ENCODE results near the gene S100A2.
A peak's percentile ranks its signal among the peaks of the same experiment; 100 is the strongest.
"Not testable (repeated sequence)": the region's sequence is repeated elsewhere in the genome, so short reads cannot be mapped to it uniquely, and the experiment has no call there.

The S100A2 gene

DNA sequence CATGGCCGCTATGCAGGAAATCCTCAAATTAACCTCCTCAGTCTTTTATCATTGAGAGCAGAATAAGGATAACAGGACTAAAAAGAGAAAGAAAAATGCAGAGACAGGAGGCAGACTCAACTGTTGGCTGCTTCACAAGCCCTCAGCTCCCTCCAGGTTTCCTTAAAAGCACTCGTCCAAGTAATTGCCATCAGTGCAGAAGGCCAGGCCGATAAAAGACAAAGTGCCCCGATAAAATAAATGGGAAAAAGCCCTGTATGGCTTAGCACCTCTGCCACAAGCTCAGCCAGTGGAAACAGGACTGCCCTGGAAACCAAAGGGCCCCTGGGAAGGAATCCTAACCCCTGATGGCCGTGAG is 38.0 kb downstream of the S100A2 start:
- DNase-seq, result peak in 1 of 14 donors; percentile 18

- DNase-seq, result no peak
Measured at GRCh38 chr1:153527023-153527682, 38.5 kb downstream of the S100A2 start.

DNA sequence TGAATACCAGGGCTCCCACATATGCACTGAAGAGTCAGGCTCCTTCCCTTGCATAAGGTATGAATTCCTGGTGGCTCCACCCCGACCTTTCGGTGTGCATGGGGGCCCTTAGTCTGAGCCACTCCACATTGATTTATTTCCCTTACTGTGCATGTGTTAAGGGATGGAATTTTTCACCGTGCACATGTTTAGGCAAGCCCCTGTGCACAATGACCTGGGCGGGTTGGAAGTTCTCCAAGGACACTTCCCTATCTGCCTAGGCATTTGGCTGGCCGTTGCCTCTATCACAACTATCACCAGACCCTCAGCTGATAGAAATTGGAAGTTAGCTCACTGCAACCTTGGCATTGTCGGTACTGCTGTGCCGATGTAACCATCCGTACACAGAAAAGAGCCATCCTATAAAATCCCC is 39.5 kb downstream of the S100A2 start:
- DNase-seq, result peak in 1 of 14 donors; percentile 48

- DNase-seq, result peak in 1 of 14 donors; percentile 88
Measured at GRCh38 chr1:153525088-153525728, 40.4 kb downstream of the S100A2 start.

DNA sequence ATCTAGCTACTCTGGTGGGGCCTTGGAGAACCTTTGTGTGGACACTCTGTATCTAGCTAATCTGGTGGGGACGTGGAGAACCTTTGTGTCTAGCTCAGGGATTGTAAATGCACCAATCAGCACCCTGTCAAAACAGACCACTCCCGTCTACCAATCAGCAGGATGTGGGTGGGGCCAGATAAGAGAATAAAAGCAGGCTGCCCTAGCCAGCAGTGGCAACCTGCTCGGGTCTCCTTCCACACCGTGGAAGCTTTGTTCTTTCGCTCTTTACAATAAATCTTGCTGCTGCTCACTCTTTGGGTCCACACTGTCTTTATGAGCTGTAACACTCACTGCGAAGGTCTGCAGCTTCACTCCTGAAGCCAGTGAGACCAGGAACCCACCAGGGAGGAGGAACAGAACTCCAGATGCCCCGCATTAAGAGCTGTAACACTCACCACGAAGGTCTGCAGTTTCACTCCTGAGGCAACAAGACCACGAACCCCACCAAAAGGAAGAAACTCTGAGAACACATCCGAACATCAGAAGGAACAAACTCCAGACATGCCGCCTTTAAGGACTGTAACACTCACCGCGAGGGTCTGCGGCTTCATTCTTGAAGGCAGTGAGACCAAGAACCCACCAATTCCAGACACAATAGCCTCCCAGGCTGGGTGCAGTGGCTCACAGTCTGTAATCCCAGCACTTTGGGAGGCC is 43.1 kb downstream of the S100A2 start:
- DNase-seq, result not testable (repeated sequence)

GRCh38 chr1:153521808-153522207 is 43.8 kb downstream of the S100A2 start:
- not testable (repeated sequence) for DNase-seq

GRCh38 chr1:153520818-153521476 is 44.7 kb downstream of the S100A2 start:
- DNase-seq, result no peak

- not testable (repeated sequence) for DNase-seq
Measured at GRCh38 chr1:153520137-153520691, 45.4 kb downstream of the S100A2 start.

GRCh38 chr1:153519242-153519641 is 46.4 kb downstream of the S100A2 start:
- no peak for DNase-seq

DNA sequence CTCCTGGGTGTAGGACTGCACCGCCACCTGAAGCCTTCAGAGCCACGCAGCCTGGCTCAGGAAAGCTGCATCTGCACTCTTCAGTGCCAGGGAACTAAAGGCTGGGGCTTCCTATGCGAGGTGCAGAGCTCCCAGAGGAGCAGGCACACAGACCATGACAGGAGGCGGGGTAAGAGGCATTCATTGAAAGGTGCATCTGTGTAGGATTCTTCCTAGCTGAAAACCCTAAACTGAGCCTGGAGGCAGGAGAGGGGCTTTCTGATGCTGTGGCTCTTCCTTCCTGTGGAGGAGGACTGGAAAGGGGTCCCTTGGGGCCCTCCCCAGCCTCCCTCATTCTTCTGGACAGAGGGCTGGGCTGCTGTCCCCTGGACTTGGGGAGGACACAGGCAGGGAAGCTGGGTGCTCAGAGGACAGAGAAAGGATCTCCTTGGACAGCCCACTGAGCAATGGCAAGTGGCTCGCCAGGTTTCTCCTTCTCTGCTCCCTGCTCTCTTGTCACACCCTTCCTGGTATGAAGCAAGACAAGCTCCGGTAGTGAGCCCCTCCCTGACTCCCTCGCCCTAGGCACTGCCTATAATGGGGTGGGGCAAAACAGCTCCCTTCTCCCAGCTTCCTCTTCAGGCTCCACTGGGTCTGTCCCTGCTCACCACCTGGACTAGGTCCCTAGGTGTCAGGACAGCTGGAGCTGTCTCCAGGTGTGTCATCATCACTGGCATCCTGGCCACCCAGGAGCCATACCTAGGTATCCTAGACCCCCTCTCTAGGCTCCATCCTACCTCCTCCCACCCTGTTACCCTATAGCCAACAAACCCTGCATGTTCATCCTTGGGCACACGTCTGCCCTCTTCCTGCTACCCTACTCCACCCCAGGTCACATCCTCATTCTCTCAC is 49.9 kb downstream of the S100A2 start:
- no peak for DNase-seq

- DNase-seq, result no peak
Measured at GRCh38 chr1:153513666-153514065, 52.0 kb downstream of the S100A2 start.

DNA sequence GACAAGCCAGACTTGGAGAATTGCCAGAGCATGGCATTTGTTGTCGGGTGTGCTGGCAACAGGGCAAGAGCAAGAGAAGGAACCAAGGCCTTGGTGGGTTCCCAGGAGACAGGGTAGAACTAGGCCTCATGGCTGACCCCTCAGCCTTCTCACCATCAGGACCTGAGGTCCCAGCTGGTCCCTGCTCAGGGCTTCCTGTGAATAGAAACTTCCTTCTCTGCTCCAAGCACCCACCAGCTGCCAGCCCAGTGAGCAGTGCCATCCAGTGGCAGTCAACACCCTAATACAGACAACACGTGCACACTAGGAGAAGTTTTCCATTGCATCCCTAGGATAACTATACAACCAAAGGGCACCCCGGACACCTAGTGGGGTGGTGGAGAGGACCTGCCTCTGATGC is 52.6 kb downstream of the S100A2 start:
- DNase-seq, result no peak

All from C1 segment of cervical spinal cord (tissue), 14 donors.